Epithelial cell of esophagus (primary cell): Measurements from ENCODE around the gene GRK2.
A peak's percentile ranks its signal among the peaks of the same experiment; 100 is the strongest.

Experiments
- DNase-seq: peaks from one replicate; pipeline ENCODE4 v3.0.0; 2010; ENCODE audit warnings: low read depth
- H3K4me3 ChIP-seq: 2 replicates; pipeline ENCODE4 v1.5.1; 2011; ENCODE audit warnings: mild to moderate bottlenecking, low read length, control low read depth
- TF ChIP-seq, protein P1 (sequence below): IDR thresholded peaks from 2 replicates; pipeline ENCODE4 v1.5.1; 2011; ENCODE audit warnings: low read depth, mild to moderate bottlenecking, low read length, control low read depth, inconsistent platforms; ENCODE audit not compliant: insufficient read depth; ENCODE audit errors: missing control alignments

The GRK2 gene

DNA sequence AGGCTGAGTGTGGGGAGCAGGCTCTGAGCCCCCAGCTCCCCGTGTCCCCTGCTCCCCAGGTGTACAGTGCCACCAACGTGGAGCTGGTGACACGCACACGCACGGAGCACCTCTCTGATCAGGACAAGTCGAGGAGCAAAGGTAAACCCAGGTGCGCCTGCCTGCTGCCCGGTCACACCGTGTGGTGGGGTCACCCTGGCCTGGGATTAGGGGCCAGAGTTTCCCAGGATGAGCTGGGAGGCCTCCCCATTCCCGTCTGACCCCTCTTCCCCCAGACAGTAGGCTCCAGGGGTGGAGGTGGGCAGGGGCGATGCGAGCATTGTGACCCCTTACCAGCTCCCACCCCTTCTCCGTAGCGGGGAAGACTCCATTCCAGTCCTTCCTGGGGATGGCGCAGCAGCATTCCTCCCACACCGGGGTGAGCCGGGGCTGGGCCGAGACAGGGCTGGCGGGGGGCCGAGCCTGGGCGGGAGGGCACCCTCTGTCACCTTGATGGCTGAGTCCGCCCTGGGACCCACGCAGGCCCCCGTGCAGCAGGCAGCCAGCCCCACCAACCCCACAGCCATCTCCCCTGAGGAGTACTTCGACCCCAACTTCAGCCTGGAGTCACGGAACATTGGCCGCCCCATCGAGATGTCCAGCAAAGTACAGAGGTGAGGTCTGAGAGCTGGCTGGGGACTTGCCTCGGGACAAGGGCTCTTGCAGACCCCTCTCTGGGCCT lies 33.4 kb downstream of the GRK2 start:
- no peak overlapping the region for H3K4me3 ChIP-seq
- no peak for DNase-seq
- TF ChIP-seq, protein P1, sequence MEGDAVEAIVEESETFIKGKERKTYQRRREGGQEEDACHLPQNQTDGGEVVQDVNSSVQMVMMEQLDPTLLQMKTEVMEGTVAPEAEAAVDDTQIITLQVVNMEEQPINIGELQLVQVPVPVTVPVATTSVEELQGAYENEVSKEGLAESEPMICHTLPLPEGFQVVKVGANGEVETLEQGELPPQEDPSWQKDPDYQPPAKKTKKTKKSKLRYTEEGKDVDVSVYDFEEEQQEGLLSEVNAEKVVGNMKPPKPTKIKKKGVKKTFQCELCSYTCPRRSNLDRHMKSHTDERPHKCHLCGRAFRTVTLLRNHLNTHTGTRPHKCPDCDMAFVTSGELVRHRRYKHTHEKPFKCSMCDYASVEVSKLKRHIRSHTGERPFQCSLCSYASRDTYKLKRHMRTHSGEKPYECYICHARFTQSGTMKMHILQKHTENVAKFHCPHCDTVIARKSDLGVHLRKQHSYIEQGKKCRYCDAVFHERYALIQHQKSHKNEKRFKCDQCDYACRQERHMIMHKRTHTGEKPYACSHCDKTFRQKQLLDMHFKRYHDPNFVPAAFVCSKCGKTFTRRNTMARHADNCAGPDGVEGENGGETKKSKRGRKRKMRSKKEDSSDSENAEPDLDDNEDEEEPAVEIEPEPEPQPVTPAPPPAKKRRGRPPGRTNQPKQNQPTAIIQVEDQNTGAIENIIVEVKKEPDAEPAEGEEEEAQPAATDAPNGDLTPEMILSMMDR = no peak

DNA sequence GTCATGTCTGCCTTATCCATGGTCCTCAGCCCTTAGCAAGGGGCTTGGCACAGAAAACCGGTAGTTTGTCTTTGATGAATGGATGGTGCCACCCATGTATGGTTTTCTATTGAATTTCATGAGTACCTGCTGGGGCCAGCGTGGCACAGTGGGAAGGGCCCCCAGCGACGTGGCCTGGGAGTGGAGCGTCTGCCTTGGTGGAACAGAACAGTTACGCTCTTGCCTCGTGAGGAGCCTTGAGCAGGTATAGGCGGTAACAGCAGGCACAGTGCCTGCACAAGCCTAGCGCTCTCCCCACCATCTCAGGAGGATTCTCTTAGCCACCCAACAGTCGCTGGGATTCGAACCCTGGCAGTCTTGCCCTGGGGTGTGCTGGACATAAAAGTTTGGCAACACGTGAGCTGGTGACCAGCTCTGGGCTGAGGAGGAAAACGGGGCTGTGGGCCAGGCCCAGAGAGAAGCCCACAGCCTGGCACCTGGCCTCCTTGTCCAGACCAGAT lies 34.0 kb downstream of the GRK2 start:
- no peak for DNase-seq
- TF ChIP-seq, protein P1 = no peak
- H3K4me3 ChIP-seq = no peak overlapping the region

DNA sequence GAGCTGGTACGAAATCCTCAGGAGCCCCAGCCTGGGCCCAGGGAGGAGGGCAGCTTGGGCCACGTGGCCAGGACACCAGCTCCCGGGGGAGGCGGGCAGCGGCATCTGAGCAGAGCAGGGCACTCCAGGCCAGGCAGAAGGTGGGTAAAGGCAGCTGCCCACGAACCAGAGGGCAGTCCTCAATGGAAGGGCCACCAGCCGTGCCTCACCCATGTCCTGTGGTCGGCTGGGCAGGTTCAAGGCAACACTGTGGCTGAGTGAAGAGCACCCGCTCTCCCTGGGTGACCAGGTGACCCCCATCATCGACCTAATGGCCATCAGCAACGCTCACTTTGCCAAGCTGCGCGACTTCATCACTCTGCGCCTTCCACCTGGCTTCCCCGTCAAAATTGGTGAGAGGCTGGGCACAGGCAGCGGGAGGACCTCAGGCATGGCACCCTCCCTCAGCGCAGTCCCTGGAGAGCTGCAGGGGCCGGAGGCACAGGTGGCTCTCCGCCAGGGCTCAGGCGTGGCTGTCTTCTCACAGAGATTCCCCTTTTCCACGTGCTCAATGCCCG lies 34.6 kb downstream of the GRK2 start:
- DNase-seq = no peak
- no peak overlapping the region for H3K4me3 ChIP-seq
- TF ChIP-seq, protein P1 = no peak

DNA sequence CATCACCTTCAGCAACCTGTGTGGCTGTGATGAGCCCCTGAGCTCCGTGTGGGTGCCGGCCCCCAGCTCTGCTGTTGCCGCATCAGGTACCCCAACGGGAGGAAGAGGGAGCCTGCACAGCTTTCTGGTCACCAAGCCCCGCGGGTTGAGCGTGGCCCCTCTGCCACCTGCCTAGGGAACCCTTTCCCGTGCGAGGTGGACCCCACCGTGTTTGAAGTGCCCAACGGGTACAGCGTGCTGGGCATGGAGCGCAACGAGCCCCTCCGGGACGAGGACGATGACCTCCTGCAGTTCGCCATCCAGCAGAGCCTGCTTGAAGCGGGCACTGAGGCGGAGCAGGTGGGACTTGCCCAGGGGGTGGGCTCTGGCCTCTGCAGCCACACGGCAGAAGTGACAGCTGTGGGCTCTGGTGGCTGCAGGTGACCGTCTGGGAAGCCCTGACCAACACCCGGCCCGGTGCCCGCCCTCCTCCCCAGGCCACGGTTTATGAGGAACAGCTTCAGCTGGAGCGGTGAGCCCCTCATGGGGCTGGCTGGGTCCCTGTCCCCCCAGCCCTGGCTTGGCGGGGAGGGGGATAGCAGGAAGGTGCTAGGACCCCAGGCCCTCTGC lies 35.1 kb downstream of the GRK2 start:
- H3K4me3 ChIP-seq = no peak overlapping the region
- DNase-seq = no peak
- TF ChIP-seq, protein P1 = no peak

DNA sequence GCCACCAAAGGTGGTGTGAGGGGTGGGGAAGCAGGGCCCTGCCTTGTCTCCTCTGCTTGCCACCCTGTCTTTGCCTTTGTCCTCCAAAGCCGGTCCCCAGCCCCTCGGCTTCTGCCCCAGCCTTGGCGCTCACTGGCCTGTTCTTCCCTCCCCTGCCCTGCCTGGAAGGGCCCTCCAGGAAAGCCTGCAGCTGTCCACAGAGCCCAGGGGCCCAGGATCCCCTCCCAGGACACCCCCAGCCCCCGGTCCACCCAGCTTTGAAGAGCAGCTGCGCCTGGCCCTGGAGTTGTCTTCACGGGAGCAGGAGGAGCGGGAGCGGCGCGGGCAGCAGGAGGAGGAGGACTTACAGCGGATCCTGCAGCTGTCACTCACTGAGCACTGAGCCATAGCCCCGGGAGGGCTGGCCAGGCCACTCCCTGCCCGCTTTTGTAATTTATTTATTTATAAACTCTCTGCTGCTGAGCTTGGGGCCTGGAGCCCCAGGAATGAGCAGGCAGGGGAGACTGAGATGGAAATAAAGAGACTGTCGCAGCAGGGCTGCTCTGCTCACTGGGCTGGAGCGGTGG lies 35.8 kb downstream of the GRK2 start:
- TF ChIP-seq, protein P1 = no peak
- H3K4me3 ChIP-seq = peak overlapping the region; percentile 66
- DNase-seq = peak; percentile 88

DNA sequence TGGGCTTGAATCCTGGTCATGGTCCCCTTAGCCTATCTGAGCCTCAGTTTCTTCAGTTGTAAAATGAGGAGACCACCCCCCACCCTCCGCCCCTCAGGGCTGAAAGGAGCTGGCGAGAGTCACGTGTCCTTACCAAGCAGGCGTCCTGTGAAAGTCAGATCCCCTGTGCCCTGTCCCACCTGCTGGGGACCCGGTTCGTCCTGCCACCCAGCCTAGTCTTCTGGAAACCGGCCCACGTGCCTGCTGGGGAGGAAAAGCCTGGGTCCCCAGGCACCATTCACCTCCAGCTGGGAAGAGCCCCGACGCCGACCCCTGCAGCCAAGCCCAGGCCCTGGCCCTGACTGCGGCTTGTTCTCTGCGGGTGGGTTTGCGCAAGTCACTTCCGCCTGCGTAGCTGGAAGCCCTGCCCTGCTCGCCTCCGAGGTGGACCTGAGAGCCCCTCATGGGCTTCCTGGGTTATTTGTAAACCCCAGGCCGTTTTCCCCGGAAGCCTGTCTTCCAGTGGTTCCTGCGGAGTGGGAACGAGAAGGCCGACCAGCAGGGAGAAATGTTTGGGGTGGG lies 36.4 kb downstream of the GRK2 start:
- TF ChIP-seq, protein P1 = no peak
- peak; percentile 35 for DNase-seq
- H3K4me3 ChIP-seq = peak overlapping the region; percentile 66
